ENCODE measurements around the gene ARHGAP1. TPM values are rescaled to one million over a fixed set of nuclear protein-coding genes. Genes with fewer than 3 reads are reported as not detected.

The ARHGAP1 gene
- total and polyA plus RNA-seq, 2 donors (not counting 3 experiments of a cell fraction or from before 2014, with no cell fraction given), result 30.9 to 58.2 TPM

DNA sequence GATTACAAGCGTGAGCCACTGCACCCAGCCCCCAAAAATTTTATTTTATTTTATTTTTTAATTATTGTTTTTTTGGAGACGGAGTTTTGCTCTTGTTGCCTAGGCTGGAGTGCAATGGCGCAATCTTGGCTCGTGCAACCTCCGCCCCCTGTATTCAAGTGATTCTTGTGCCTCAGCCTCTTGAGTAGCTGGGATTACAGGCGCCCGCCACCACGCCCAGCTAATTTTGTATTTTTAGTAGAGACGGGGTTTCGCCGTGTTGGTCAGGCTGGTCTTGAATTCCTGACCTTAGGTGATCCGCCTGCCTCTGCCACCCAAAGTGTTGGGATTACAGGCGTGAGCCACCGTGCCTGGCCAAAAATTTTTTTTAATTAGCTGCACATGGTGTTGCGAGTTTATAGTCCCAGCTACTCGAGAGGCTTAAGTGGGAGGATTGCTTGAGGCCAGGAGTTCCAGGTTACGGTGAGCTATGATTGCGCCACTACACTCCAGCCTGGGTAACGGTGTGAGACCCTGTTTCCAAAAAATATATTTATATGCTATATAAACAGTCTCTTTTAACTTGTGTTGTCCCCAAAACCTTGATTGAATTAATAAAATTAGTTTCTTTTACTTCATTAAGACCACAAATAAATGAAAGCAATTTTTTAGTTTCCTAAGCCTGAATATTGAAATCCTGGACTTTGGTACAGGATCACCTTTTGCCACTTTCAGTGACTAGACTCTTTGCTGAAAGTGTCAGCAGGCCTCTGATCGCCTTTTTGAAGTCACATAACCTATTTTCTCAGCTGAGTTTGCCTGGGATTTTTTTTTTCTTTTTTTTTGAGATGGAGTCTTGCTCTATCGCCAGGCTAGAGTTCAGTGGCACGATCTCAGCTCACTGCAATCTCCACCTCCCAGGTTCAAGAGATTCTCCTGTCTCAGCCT lies 66.9 kb downstream of the ARHGAP1 start:
- Histone ChIP-seq H3K79me2 (ENCODE audit: control insufficient read depth, insufficient read depth, low read length) (no peaks in the 10 kb centered on the region), H3K9ac (replicated peaks; ENCODE audit: extremely low read depth, insufficient read depth, low read length) (no peak overlapping the region), H3K9me1 (replicated peaks; ENCODE audit: control insufficient read depth, extremely low read depth, insufficient read depth, low read length) (no peaks in the 10 kb centered on the region), H4K20me1 (replicated peaks; ENCODE audit: control insufficient read depth, extremely low read depth, insufficient read depth, low read length) (no peaks in the 10 kb centered on the region), H3K9me3 (replicated peaks; ENCODE audit: control insufficient read depth, insufficient read depth, low read length) (no peaks in the 10 kb centered on the region), H3K4me2 (ENCODE audit: insufficient read depth, low read length) (no peak overlapping the region), H3K27ac (ENCODE audit: insufficient read depth, low read depth, low read length) (no peak overlapping the region), H3K27me3 (ENCODE audit: control insufficient read depth in 2 of 2, insufficient read depth in 2 of 2, low read length in 2 of 2) (no peaks in the 10 kb centered on the region), H3K4me1 (ENCODE audit: control insufficient read depth, extremely low read depth, insufficient read depth, low read length) (no peaks in the 10 kb centered on the region), H2AFZ (ENCODE audit: low read depth, low read length) (no peak overlapping the region), H3K36me3 (ENCODE audit: control insufficient read depth in 2 of 2, extremely low read depth in 1 of 2, insufficient read depth in 2 of 2, low read length in 2 of 2) (peaks cover 4 to 8% of the 10 kb centered on the region in 2 experiments), H3K4me3 (replicated peaks in 1 of 3; ENCODE audit: insufficient read depth in 1 of 3, low read depth in 1 of 3, low read length in 3 of 3) (no peak overlapping the region)
- FAIRE-seq (no peak), DNase-seq (ENCODE audit: low read depth, low spot score) (no peak)
- TF ChIP-seq FOS (IDR thresholded peaks at IDR 0.05; ENCODE audit: borderline replicate concordance, insufficient read depth, low read length) (no peak), JUN (IDR thresholded peaks at IDR 0.05; ENCODE audit: borderline replicate concordance, insufficient read depth, insufficient read length, low read depth) (no peak), GATA2 (IDR thresholded peaks at IDR 0.05; ENCODE audit: insufficient read depth, insufficient read length, low read depth, low read length) (no peak), EZH2 (IDR thresholded peaks at IDR 0.05; ENCODE audit: borderline replicate concordance, low read depth, low read length, severe bottlenecking) (no peak), POLR2AphosphoS5 (IDR thresholded peaks at IDR 0.05; ENCODE audit: insufficient read depth, low read depth, low read length) (no peak), MYC (IDR thresholded peaks at IDR 0.05; ENCODE audit: low read depth, low read length) (no peak), POLR2A (IDR thresholded peaks at IDR 0.05; ENCODE audit: low read depth, low read length) (no peak)
- TF ChIP-seq, protein P1, sequence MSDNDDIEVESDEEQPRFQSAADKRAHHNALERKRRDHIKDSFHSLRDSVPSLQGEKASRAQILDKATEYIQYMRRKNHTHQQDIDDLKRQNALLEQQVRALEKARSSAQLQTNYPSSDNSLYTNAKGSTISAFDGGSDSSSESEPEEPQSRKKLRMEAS (IDR thresholded peaks at IDR 0.05; ENCODE audit: insufficient read depth, insufficient read length), result no peak
- TF ChIP-seq, protein P2, sequence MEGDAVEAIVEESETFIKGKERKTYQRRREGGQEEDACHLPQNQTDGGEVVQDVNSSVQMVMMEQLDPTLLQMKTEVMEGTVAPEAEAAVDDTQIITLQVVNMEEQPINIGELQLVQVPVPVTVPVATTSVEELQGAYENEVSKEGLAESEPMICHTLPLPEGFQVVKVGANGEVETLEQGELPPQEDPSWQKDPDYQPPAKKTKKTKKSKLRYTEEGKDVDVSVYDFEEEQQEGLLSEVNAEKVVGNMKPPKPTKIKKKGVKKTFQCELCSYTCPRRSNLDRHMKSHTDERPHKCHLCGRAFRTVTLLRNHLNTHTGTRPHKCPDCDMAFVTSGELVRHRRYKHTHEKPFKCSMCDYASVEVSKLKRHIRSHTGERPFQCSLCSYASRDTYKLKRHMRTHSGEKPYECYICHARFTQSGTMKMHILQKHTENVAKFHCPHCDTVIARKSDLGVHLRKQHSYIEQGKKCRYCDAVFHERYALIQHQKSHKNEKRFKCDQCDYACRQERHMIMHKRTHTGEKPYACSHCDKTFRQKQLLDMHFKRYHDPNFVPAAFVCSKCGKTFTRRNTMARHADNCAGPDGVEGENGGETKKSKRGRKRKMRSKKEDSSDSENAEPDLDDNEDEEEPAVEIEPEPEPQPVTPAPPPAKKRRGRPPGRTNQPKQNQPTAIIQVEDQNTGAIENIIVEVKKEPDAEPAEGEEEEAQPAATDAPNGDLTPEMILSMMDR (IDR thresholded peaks at IDR 0.05; ENCODE audit: extremely low read depth in 1 of 2, insufficient read depth in 1 of 2, low read depth in 1 of 2, low read length in 2 of 2), result no peak
- BruUV-seq (replicated peaks), result no TSS peak
- CTCF ChIA-PET, result no interaction called here
- POLR2A ChIA-PET, result no interaction called here
- intact Hi-C loops (cut with micrococcal nuclease) (no loop called here), dilution Hi-C loops (cut with MboI; ENCODE audit: extremely low pct_ligation_motif_present, low sequenced_read_pairs) (no loop called here)
